SJCRH30 (cell line): Measurements from ENCODE around the gene GAS2. TPM values are rescaled to one million over a fixed set of nuclear protein-coding genes. Genes with fewer than 3 reads are reported as not detected.
"Not testable (repeated sequence)": the region's sequence is repeated elsewhere in the genome, so short reads cannot be mapped to it uniquely, and the experiment has no call there.

Source experiments
- DNase-seq, 2 experiments: peaks; one replicate each; pipeline ENCODE4 v3.0.0-alpha.2; 2015 to 2020
- H3K27ac ChIP-seq: fragments of 250-450 bp; sonication (Bioruptor Pico); 2 replicates; pipeline ENCODE4 v1.5.1; 2020; ENCODE audit warnings: mild to moderate bottlenecking, moderate library complexity
- H3K27me3 ChIP-seq: fragments of 250-450 bp; sonication (Bioruptor Pico); 2 replicates; pipeline ENCODE4 v1.5.1; 2020; ENCODE audit warnings: mild to moderate bottlenecking, moderate library complexity
- H3K36me3 ChIP-seq: fragments of 250-450 bp; sonication (Bioruptor Pico); 2 replicates; pipeline ENCODE4 v1.5.1; 2020; ENCODE audit warnings: mild to moderate bottlenecking, moderate library complexity
- H3K4me1 ChIP-seq: fragments of 250-450 bp; sonication (Bioruptor Pico); 2 replicates; pipeline ENCODE4 v1.5.1; 2020; ENCODE audit warnings: mild to moderate bottlenecking, moderate library complexity
- H3K4me3 ChIP-seq: fragments of 250-450 bp; sonication (Bioruptor Pico); 2 replicates; pipeline ENCODE4 v1.5.1; 2020; ENCODE audit warnings: mild to moderate bottlenecking, moderate library complexity
- H3K9me3 ChIP-seq: fragments of 250-450 bp; sonication (Bioruptor Pico); replicated peaks from 2 replicates; pipeline ENCODE4 v1.5.1; 2020; ENCODE audit warnings: mild to moderate bottlenecking, moderate library complexity
- total RNA-seq: library from RNA; depleted of rRNA; stranded (reverse); fragments of >200 nt; shearing (Covaris generic); gene quantifications from 2 replicates; pipeline ENCODE4 v1.2.3, GENCODE V29; 2014; rRNA removed

GAS2 gene
- total RNA-seq: 3.7 and 4.4 TPM in 2 replicates

DNA sequence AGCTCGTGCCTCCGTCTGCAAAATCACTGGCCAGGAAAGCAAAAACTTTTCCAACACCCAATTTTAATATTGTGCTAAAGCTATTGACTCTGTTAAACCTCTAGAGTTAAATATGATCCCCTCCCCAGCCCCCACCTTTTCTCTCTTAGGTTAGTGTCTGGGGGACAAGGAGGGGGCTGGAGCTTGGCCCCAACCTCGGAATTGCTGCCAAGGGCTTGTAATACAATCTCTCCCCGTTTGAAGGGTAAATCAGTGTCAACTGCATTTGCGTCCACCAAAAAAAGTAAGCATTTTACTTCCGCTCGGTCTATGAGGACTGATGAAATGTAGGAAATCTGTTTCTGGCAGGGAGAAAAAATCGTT, at the start of gene GAS2:
TSS of gene GAS2 (plus strand) at position 287 of the 363 bp plus-strand sequence. CDS start 8,259 bp downstream, outside the sequence.
- no peak for DNase-seq
- Histone ChIP-seq H3K27ac (peak within 1 kb of the TSS; percentile 45), H3K4me1 (no peaks in the 10 kb centered on the region; the same call in 1 of the 2 replicates), H3K27me3 (no peaks in the 10 kb centered on the region), H3K9me3 (0 out of 2 replicates have a peak, but pooled peaks cover 3% of the 10 kb centered on the region), H3K4me3 (peak within 1 kb of the TSS; percentile 59), H3K36me3 (no peaks in the 10 kb centered on the region)

DNA sequence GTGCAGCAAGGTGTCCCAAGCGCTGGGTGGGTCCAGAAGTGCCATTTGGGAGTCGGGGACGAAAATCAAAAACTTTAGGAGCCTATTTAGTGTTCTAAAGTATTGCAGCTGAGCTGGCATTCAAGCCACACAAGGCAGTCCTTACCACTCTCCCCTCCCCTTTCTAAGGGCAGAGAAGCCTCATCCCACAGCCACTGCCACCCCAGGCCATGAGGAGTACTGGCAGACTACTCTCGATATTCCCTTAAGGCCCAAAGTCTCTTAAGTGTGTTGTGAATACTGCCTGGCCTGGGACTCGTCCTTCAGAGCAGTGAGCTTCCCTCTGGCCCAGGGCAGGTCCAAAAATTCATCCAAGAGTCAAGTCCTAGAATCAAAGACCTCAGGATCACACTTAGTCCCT, 48.5 kb upstream of the GAS2 start:
- H3K4me3 ChIP-seq: no peak overlapping the region
- no peaks in the 10 kb centered on the region for H3K36me3 ChIP-seq
- no peaks in the 10 kb centered on the region for H3K4me1 ChIP-seq
- H3K9me3 ChIP-seq: no peaks in the 10 kb centered on the region
- DNase-seq: no peak
- no peak overlapping the region for H3K27ac ChIP-seq
- no peaks in the 10 kb centered on the region for H3K27me3 ChIP-seq

DNA sequence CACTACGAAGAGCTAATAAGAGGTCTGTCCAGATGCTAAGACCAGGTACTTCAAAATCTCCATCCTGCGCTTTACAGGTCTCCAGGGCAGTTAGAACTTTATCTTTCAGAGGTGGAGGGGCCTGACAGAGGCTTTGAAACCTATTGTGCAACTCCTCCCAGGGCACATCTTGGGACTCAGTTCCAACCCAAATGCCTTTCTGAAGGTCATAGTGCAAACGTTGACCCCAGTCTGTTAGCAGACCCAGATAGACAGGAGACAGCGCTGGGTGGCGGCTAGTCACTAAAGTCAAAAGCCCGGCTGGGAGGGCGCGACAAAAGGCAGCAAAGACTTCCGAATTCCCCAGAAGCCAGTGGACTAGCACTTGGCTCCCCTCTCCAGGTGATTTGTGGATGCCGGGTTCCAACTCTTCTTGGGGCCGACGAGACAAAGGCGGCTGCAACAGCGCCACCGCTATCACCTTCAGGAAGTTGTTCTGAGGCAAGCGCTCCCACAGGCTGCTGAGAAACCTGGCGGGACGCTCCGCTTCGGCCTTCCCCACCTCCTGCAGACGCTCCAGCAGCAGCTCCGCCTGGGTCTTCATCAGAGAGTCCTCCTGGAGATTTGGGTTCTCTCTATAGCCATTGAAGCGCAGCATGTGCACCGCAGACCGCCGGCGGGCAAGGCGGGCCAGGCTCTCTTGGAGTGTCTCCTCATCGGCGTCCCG, 41.5 kb upstream of the GAS2 start:
- H3K27ac ChIP-seq: peak overlapping the region; percentile 68
- peak in 1 of 2 experiments; percentile 78 for DNase-seq
- no peaks in the 10 kb centered on the region for H3K9me3 ChIP-seq

DNA sequence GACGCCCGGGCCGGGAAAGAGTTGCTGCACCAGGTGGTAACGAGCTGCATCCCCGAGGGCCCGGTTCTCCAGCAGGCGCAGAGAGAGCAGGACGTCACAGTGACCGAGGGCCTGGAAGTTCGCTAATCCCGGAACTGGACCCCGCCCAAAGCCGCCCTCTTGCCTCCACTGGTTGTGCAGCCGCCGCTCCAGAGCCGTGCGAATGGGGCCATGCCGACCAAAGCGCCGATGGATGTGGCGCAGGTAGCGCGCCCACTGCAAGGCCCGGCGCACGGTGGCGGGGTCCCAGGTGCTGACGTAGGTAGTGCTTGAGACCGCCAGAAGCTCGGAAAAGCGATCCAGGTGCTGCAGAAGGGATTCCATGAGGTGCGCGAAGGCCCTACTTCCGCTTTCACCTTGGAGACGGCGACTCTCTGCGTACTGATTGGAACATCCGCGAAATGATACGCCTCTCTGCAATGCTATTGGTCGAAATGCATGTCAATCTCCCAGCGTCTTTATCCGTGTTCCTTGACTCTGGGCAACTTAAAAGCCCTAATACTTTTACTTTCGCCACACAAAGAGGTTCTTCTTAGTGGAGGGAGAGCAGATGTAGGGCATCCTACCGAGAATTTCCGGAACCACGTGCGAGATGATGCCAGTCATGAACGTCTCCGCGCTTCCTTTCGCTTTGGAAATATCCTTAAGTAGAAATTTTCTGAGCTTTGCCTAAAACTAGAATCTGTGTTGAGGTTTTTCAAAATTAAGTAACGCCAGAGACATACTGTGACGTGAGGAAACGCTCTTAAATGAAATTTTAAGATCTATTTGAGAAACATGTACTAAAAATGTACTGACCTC, 40.7 kb upstream of the GAS2 start, which contains the start of gene FANCF:
TSS of gene FANCF (minus strand) at position 376 of the 840 bp plus-strand sequence. CDS start at position 363, 13 bp downstream.
- H3K27ac ChIP-seq: peak within 1 kb of the TSS; percentile 68
- DNase-seq: peak; percentile 96 to 99
- H3K27me3 ChIP-seq: no peaks in the 10 kb centered on the region
- H3K4me1 ChIP-seq: no peaks in the 10 kb centered on the region; the same call in 1 of the 2 replicates
- H3K36me3 ChIP-seq: no peaks in the 10 kb centered on the region
- no peaks in the 10 kb centered on the region for H3K9me3 ChIP-seq
- peak within 1 kb of the TSS; percentile 89 for H3K4me3 ChIP-seq

More for the DNA sequence above, 41.5 kb upstream of the GAS2 start:
- Histone ChIP-seq H3K4me3 (peak overlapping the region; percentile 89), H3K36me3 (no peaks in the 10 kb centered on the region), H3K27me3 (no peaks in the 10 kb centered on the region), H3K4me1 (no peaks in the 10 kb centered on the region; the same call in 1 of the 2 replicates)

DNA sequence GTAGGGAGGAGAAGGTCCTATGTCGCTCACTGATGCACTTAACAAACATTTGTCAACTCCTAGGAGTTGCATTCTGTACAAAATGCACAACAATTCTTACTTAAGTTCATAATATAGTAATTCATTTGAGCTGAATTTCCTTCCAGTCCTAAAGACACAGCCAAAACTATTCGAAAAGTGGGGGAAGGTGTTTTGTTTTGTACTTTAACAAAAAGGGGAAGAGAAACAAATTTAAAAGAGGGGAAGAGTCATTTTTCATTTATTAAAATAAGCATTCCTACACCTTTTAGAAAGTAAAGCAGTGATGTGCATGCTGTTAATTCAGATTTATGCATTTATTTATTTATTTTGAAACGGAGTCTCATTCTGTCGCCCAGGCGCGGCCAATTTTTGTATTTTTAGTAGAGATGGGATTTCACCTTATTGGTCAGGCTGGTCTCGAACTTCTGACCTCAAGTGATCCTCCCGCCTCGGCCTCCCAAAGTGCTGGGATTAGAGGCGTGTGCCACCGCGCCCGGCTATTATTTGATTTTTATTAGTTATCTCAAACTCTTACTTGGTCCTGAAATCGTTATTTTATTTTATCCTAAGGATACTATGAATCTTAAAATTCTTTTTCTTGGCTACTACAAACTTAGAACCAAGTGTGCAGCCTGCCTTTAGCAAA, 39.7 kb upstream of the GAS2 start:
- H3K4me3 ChIP-seq: peak overlapping the region; percentile 89; the same call in 1 of the 2 replicates
- no peaks in the 10 kb centered on the region for H3K9me3 ChIP-seq
- H3K27me3 ChIP-seq: no peaks in the 10 kb centered on the region
- H3K27ac ChIP-seq: no peak overlapping the region
- no peaks in the 10 kb centered on the region for H3K36me3 ChIP-seq
- H3K4me1 ChIP-seq: no peaks in the 10 kb centered on the region; the same call in 1 of the 2 replicates
- DNase-seq: no peak

DNA sequence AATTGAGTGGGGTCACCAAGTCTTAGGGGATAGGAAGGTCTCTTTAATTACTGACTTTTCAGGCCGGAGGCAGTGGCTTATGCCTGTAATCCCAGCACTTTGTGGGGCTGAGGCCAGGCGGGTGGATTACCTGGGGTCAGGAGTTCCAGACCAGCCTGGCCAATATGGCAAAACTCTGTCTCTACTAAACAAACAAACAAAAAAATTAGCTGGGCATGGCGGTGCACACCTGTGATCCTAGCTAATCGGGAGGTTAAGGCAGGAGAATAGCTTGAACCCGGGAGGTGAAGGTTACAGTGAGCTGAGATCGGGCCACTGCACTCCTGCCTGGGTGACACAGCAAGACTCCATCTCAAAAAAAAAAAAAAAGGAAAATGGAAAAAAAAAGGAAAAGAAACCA, 39.0 kb upstream of the GAS2 start:
- DNase-seq: no peak
- H3K9me3 ChIP-seq: no peaks in the 10 kb centered on the region
- H3K4me1 ChIP-seq: no peaks in the 10 kb centered on the region; the same call in 1 of the 2 replicates
- H3K27ac ChIP-seq: no peak overlapping the region
- H3K36me3 ChIP-seq: no peaks in the 10 kb centered on the region
- no peak overlapping the region for H3K4me3 ChIP-seq
- no peaks in the 10 kb centered on the region for H3K27me3 ChIP-seq

DNA sequence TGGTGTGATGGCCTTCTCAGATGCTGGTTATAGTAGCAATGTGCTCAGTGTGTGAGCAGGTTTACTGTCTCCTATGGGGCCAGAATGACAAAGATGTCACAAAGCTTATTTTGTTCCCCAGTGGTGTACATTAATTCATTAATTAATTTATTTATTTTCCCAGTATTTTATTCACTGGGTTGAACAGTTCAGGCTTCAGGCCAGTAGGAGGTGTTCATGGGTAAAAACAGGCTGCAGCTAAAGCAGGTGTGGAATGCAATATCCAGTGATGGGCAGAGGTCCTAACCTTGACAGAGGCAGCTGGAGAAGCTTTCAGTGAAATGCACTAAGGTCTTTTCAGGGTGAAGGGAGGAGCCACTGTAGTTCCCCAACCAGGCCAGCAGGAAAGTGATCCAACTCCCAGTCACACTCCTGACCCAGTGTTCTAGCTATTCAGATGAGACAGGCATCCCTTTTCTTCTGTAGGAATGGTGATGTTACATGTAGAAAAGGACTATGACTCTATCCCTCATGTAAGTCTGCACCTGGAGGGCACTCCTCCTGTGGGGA, 33.0 kb upstream of the GAS2 start:
- Histone ChIP-seq H3K27ac (no peak overlapping the region), H3K27me3 (no peaks in the 10 kb centered on the region), H3K9me3 (no peaks in the 10 kb centered on the region), H3K4me1 (peaks cover 16% of the 10 kb centered on the region), H3K4me3 (no peak overlapping the region), H3K36me3 (no peaks in the 10 kb centered on the region)
- DNase-seq: peak in 1 of 2 experiments; percentile 12

DNA sequence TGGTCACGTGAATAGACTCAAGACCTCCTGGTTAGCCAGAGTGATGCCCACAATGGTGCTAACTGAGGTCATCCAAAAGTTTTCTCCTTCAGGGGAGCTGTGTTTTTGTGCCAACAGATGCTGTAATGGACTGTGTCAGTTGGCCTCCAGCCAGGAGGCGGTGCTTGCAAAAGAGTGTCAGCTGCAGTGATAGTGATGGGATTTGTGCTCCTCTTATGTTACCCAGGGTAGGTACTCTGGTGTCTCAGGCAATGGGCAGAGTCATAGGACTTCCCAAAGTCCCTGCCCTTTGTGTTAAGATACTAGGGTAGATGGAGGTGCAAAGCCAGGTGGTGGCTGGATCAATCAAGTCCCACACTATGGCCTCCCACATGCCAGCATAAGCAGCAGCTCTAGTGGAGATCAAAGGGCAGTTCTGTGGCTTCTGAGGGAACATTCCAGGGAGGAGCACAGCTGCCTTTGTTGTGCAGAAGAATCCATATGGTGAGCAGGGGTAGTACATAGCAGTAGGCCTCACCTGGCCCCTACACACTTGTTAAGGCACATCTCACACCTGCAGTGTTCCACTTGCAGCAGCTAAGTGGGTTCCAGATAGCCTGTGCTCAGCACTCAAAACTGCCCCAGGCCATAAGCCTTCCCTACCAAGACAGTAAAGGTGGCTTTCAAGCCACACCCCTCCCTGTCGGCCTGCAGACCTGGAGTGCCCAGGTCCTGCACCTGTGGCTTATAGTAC, 31.3 kb upstream of the GAS2 start:
- Histone ChIP-seq H3K4me3 (no peak overlapping the region), H3K27ac (peak overlapping the region; percentile 25), H3K27me3 (no peaks in the 10 kb centered on the region), H3K9me3 (no peaks in the 10 kb centered on the region), H3K36me3 (no peaks in the 10 kb centered on the region), H3K4me1 (peaks cover 16% of the 10 kb centered on the region)
- DNase-seq: peak; percentile 89 to 94

DNA sequence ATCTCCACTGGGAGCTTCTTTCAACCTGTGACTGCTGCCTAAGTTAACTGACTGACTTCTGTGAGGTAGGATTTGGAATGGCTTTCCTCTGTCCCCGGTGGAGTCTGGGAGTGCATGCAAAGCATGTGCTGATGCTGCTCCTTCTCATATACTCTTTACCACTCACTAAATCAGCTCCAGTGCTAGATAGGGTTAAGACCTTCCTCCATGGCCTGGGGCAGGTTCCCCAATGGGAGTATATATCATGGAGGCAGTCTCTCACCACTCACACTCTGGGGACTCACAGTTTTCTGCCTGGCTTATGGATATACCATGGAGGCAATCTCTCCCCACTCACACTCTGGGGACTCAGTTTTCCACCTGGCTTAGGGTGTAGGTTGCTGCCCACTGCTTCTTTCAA, 30.7 kb upstream of the GAS2 start:
- Histone ChIP-seq H3K9me3 (no peaks in the 10 kb centered on the region), H3K4me3 (no peak overlapping the region), H3K36me3 (no peaks in the 10 kb centered on the region), H3K4me1 (peaks cover 16% of the 10 kb centered on the region), H3K27me3 (no peaks in the 10 kb centered on the region; the same call in 1 of the 2 replicates), H3K27ac (no peak overlapping the region)
- peak in 1 of 2 experiments; percentile 7 for DNase-seq

DNA sequence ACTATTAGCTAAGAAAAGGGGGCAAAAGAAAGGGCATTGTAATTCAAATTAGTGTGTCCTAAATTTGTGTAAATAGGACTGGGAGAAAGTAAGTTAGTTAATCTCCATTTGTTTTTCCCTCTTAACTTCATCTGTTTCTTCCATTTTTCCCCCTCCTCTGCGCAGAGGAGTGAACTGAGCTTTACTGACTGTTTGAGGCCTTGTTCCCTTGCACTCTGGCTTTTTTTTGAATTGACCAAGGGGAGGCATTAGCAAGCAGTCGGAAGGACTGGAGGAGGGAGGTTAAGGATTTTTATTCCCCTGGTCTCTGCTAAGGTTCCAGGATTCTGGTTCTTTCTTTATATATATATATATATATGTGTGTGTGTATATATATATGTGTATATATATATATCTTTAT, 25.5 kb upstream of the GAS2 start:
- DNase-seq: no peak
- Histone ChIP-seq H3K27ac (no peak overlapping the region), H3K36me3 (no peaks in the 10 kb centered on the region; the same call in 1 of the 2 replicates), H3K4me1 (no peaks in the 10 kb centered on the region), H3K27me3 (no peaks in the 10 kb centered on the region; the same call in 1 of the 2 replicates), H3K9me3 (no peaks in the 10 kb centered on the region), H3K4me3 (no peak overlapping the region)

DNA sequence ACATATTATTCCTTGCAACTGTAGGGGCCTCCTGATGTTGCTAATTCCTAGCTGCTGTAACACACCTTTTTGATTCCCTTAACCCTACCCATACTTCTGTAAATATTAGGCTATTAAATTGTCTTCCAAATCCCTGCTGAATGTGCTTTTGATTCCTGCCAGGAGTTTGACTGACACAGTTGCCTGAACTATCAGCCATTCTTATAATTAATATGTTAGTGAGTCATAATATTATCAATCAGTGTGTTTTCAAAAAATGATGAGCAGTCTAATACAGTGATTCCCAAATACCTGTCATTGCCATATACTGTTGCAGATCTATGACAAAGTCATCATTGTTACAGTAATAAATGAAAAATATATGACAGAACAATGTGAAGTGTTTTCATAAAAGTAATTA, 24.9 kb upstream of the GAS2 start:
- Histone ChIP-seq H3K27me3 (no peaks in the 10 kb centered on the region; the same call in 1 of the 2 replicates), H3K36me3 (no peaks in the 10 kb centered on the region; the same call in 1 of the 2 replicates), H3K9me3 (no peaks in the 10 kb centered on the region), H3K27ac (no peak overlapping the region), H3K4me1 (no peaks in the 10 kb centered on the region), H3K4me3 (no peak overlapping the region)
- DNase-seq: no peak

DNA sequence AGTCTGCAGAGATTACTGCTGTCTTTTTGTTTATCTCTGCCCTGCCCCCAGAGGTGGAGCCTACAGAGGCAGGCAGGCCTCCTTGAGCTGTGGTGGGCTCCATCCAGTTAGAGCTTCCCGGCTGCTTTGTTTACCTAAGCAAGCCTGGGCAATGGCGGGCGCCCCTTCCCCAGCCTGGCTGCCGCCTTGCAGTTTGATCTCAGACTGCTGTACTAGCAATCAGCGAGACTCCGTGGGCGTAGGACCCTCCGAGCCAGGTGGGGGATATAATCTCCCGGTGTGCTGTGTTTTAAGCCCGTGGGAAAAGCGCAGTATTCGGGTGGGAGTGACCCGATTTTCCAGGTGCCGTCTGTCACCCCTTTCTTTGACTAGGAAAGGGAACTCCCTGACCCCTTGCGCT, 14.1 kb upstream of the GAS2 start:
- not testable (repeated sequence) for H3K27me3 ChIP-seq, DNase-seq, H3K27ac ChIP-seq, H3K4me3 ChIP-seq, H3K36me3 ChIP-seq, H3K9me3 ChIP-seq
- peaks cover 12% of the 10 kb centered on the region for H3K4me1 ChIP-seq

DNA sequence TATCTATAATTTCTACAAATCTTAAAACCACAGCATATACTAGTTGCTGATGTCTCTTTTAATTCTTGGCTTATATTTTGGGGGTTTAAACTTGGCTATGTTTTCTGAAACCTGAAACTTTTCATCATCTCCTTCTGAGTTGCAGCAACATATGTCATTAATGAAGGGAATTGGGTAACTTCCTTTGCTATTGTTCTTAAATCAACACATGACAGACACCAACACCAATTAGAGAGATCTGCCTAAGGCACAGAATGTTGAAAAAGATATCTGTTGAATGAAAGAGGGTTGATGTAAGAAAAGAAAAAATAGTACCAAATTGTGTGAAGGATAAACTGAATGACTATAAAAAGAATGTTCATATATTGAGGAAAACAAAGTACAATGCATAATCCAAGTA, 10.3 kb upstream of the GAS2 start:
- DNase-seq: peak in 1 of 2 experiments; percentile 61

More for the DNA sequence above, 10.3 kb upstream of the GAS2 start:
- Histone ChIP-seq H3K27ac (0 out of 2 replicates have a peak overlapping the region, but pooled peaks have one; percentile 12), H3K9me3 (no peaks in the 10 kb centered on the region), H3K36me3 (no peaks in the 10 kb centered on the region), H3K4me1 (peaks cover 12% of the 10 kb centered on the region), H3K27me3 (no peaks in the 10 kb centered on the region), H3K4me3 (no peak overlapping the region)
